HepG2 (cell line): Measurements from ENCODE around the gene SMG5. TPM values are rescaled to one million over a fixed set of nuclear protein-coding genes. Genes with fewer than 3 reads are reported as not detected.

Experiments used
- ATAC-seq: fragments of 200-7000 bp; cut with Tn5 transposase; 3 replicates; pipeline ENCODE4 v1.9.1; 2020; ENCODE audit warnings: mild to moderate bottlenecking, moderate library complexity
- BruUV-seq: library from RNA; stranded (reverse); fragments of 400-500 nt; replicated peaks from 2 replicates; lab custom pipeline; 2021; lab: Mats Ljungman, UMichigan
- CTCF ChIA-PET: fragments of 300-600 bp; formaldehyde crosslinking; extraction: SDS; loops from one replicate; lab custom pipeline; 2021; ENCODE audit warnings: low total read pairs, inconsistent platforms, low intra/inter-chr PET ratio; lab: Yijun Ruan, JAX
- POLR2A ChIA-PET: fragments of 350-600 bp; sonication (Branson Sonifier 250); formaldehyde crosslinking; loops from one replicate; lab custom pipeline; 2020; ENCODE audit warnings: antibody characterized with exemption, inconsistent platforms; lab: Yijun Ruan, JAX
- DNase-seq: peaks from one replicate; pipeline ENCODE4 v3.0.0-alpha.2; 2015; ENCODE audit warnings: low spot score
- FAIRE-seq: peaks from 3 replicates; lab custom pipeline; 2011; peaks lifted over from hg19 to GRCh38; lab: Jason Lieb, UNC
- H2AFZ ChIP-seq: one replicate; pipeline ENCODE4 v1.6.1; 2011; ENCODE audit warnings: low read length, inconsistent platforms
- H3K27ac ChIP-seq: fragments of 300-600 bp; 3 replicates; pipeline ENCODE4 v1.8.0; 2011; ENCODE audit warnings: mixed run types, mild to moderate bottlenecking, mixed read lengths, low read length, inconsistent platforms; ENCODE audit not compliant: insufficient read depth; ENCODE audit errors: extremely low read length
- H3K27me3 ChIP-seq, 2 experiments: fragments of 200-600 bp in 1 of 2; 2 replicates in 1 of 2; 3 replicates in 1 of 2; pipeline versions ENCODE4 v1.6.0 to v1.8.0; 2011; ENCODE audit warnings: low read length in 2 of 2, mild to moderate bottlenecking in 2 of 2, moderate library complexity in 2 of 2, inconsistent platforms in 1 of 2; ENCODE audit not compliant: insufficient read depth in 2 of 2, control insufficient read depth in 1 of 2
- H3K36me3 ChIP-seq, 2 experiments: fragments of 200-600 bp in 1 of 2; replicated peaks in 1 of 2; 2 replicates in 1 of 2; 3 replicates in 1 of 2; pipeline versions ENCODE4 v1.5.1 to v1.8.0; 2011; ENCODE audit warnings: low read length in 2 of 2, inconsistent platforms in 1 of 2; ENCODE audit not compliant: insufficient read depth in 2 of 2, control insufficient read depth in 1 of 2
- H3K4me1 ChIP-seq: 2 replicates; pipeline ENCODE4 v1.5.1; 2012; ENCODE audit warnings: low read length, inconsistent platforms; ENCODE audit not compliant: insufficient read depth
- H3K4me2 ChIP-seq: 2 replicates; pipeline ENCODE4 v1.6.0; 2011; ENCODE audit warnings: low read depth, low read length, inconsistent platforms
- H3K4me3 ChIP-seq, 3 experiments: fragments of 200-600 bp in 1 of 3; sonication (generic), shearing (Covaris generic) in 1 of 3; replicated peaks in 1 of 3; 2 replicates each; pipeline ENCODE4 v1.5.1; 2011 to 2016; ENCODE audit warnings: low read length in 3 of 3, inconsistent platforms in 2 of 3, low read depth in 2 of 3, mild to moderate bottlenecking in 2 of 3, control low read depth in 1 of 3, mixed read lengths in 1 of 3; ENCODE audit not compliant: insufficient read depth in 1 of 3
- H3K79me2 ChIP-seq: one replicate; pipeline ENCODE4 v1.6.1; 2011; ENCODE audit warnings: low read length, inconsistent platforms; ENCODE audit not compliant: insufficient read depth
- H3K9ac ChIP-seq: 2 replicates; pipeline ENCODE4 v1.6.0; 2011; ENCODE audit warnings: mild to moderate bottlenecking, low read depth, low read length, inconsistent platforms; ENCODE audit not compliant: insufficient read depth
- H3K9me3 ChIP-seq: 2 replicates; pipeline ENCODE4 v1.5.1; 2012; ENCODE audit warnings: mild to moderate bottlenecking, low read length
- H4K20me1 ChIP-seq: 2 replicates; pipeline ENCODE4 v1.6.0; 2011; ENCODE audit warnings: inconsistent platforms, mild to moderate bottlenecking, low read length, moderate library complexity; ENCODE audit not compliant: insufficient read depth
- CEBPB ChIP-seq: IDR thresholded peaks from 2 replicates; pipeline ENCODE4 v1.6.1; 2011; ENCODE audit warnings: low read depth, low read length, improper control_type of control experiment, borderline replicate concordance
- CEBPG ChIP-seq: IDR thresholded peaks from 2 replicates; pipeline ENCODE4 v1.6.1; 2016
- E2F1 ChIP-seq: sonication (generic); formaldehyde crosslinking; IDR thresholded peaks from 2 replicates; pipeline ENCODE4 v1.5.0; 2020; ENCODE audit warnings: missing genetic modification reagents
- HNF1B ChIP-seq: sonication (generic); formaldehyde crosslinking; IDR thresholded peaks from 2 replicates; pipeline ENCODE4 v1.5.1; 2020; ENCODE audit warnings: mild to moderate bottlenecking, moderate library complexity, missing genetic modification reagents
- IRF9 ChIP-seq: sonication (generic); formaldehyde crosslinking; IDR thresholded peaks from 2 replicates; pipeline ENCODE4 v1.8.0; 2022; ENCODE audit warnings: missing genetic modification reagents, mild to moderate bottlenecking, borderline replicate concordance
- KAT8 ChIP-seq: IDR thresholded peaks from 2 replicates; pipeline ENCODE4 v1.6.1; 2016; ENCODE audit warnings: missing genetic modification reagents, missing compliant biosample characterization
- KLF6 ChIP-seq: IDR thresholded peaks from 2 replicates; pipeline ENCODE4 v1.8.0; 2016; ENCODE audit warnings: missing biosample characterization, missing genetic modification reagents
- NR1H2 ChIP-seq: sonication (generic); formaldehyde crosslinking; IDR thresholded peaks from 2 replicates; pipeline ENCODE4 v1.8.1; 2022; ENCODE audit warnings: low read depth, missing genetic modification reagents, borderline replicate concordance
- NR3C1 ChIP-seq: sonication (generic); formaldehyde crosslinking; IDR thresholded peaks from 2 replicates; pipeline ENCODE4 v1.4.0; 2020; ENCODE audit warnings: missing genetic modification reagents
- ZC3H4 ChIP-seq: sonication (generic); formaldehyde crosslinking; IDR thresholded peaks from 2 replicates; pipeline ENCODE4 v1.4.0; 2020; ENCODE audit warnings: missing genetic modification reagents, borderline replicate concordance
- ZFP1 ChIP-seq: IDR thresholded peaks from 2 replicates; pipeline ENCODE4 v1.6.1; 2016
- ZNF24 ChIP-seq: fragments of 450-650 bp; IDR thresholded peaks from 2 replicates; pipeline ENCODE4 v1.6.1; 2017; ENCODE audit warnings: antibody characterized with exemption, mild to moderate bottlenecking
- ZNF331 ChIP-seq: sonication (generic); formaldehyde crosslinking; IDR thresholded peaks from 2 replicates; pipeline ENCODE4 v1.4.0; 2020; ENCODE audit warnings: missing genetic modification reagents
- ZNF556 ChIP-seq: sonication (generic); formaldehyde crosslinking; IDR thresholded peaks from 2 replicates; pipeline ENCODE4 v1.4.0; 2020; ENCODE audit warnings: mild to moderate bottlenecking, missing genetic modification reagents, borderline replicate concordance
- WGBS: methylation state at CpG from one replicate; pipeline ENCODE4 v1.1.6; 2017; ENCODE audit warnings: low lambda C conversion rate; 5-methylcytosine and 5-hydroxymethylcytosine counted together
- in situ Hi-C: cut with HindIII; loops from 2 replicates; pipeline ENCODE4 v1.10.0; 2017; ENCODE audit warnings: low pct_unique_long_range_greater_than_20kb; ENCODE audit not compliant: extremely low pct_ligation_motif_present
- intact Hi-C: fragments of 100-400 bp; cut with micrococcal nuclease; formaldehyde crosslinking; loops from one replicate; pipeline ENCODE4 v1.10.0; 2022; ENCODE audit not compliant: unreplicated experiment
- polyA plus RNA-seq, 8 experiments: library from polyadenylated mRNA; depleted of rRNA in 3 of 8; stranded (reverse) in 7 of 8; unstranded in 1 of 8; fragments of >200 nt; fragmentation: Illumina TruSeq in 4 of 8; extraction: Trizol in 4 of 8; gene quantifications; 2 replicates each; pipeline versions ENCODE4 v1.2.1 to v1.2.3, GENCODE V29; 2011 to 2016; ENCODE audit warnings: low read depth in 4 of 8, missing spikeins in 1 of 8, mixed read lengths in 1 of 8; ENCODE audit not compliant: insufficient read depth in 1 of 8
- total RNA-seq, 5 experiments: library from RNA; depleted of rRNA; stranded (reverse); fragments of >200 nt; fragmentation: Illumina TruSeq; extraction: Trizol; gene quantifications; 2 replicates each; pipeline ENCODE4 v1.2.3, GENCODE V29; 2016; ENCODE audit warnings: low read depth in 1 of 5
- TF ChIP-seq, protein P1 (sequence below): sonication (generic); formaldehyde crosslinking; IDR thresholded peaks from 2 replicates; pipeline ENCODE4 v1.5.0; 2020; ENCODE audit warnings: missing genetic modification reagents, mild to moderate bottlenecking, borderline replicate concordance

The SMG5 gene
- total and polyA plus RNA-seq, 2 of the 13 experiments (the other 11 are each of a cell fraction or from before 2014, with no cell fraction given): 50.5 to 84.0 TPM

DNA sequence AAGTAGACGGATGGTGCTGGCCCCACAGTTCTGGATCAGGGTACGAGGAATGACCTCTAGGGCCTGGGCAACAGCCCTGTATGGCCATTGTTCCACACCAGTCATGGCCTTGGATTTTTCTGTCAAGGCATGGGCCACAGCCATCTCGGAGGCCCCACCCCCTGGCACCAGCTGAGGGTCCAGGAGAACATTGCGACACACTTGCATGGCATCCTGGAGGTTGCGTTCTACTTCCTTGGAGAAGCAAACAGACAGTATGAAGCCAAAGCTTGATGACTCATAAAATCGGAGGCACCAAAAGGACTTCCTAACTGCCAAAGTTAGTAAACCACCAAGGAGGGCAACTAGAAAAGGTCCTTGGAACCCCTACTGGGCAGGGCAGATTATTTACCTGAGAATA lies 28.3 kb upstream of the SMG5 start:
- ATAC-seq: no peak
- Histone ChIP-seq H4K20me1 (no peaks in the 10 kb centered on the region), H3K79me2 (no peaks in the 10 kb centered on the region), H3K4me1 (no peaks in the 10 kb centered on the region), H3K9ac (no peak overlapping the region), H3K36me3 (peaks cover 24 to 74% of the 10 kb centered on the region in 2 experiments), H3K27ac (no peak overlapping the region), H2AFZ (no peak overlapping the region), H3K27me3 (no peaks in the 10 kb centered on the region), H3K9me3 (no peaks in the 10 kb centered on the region), H3K4me3 (no peak overlapping the region), H3K4me2 (no peak overlapping the region)
- CTCF ChIA-PET: no interaction called here
- POLR2A ChIA-PET: no interaction called here
- intact Hi-C loops (no loop called here), in situ Hi-C loops (no loop called here)
- TF ChIP-seq CEBPB (peak; percentile 85), CEBPG (CRISPR knock-in tag) (0 out of 2 replicates have a peak, but pooled peaks have one; percentile 5), HNF1B (CRISPR knock-in tag) (no peak), ZC3H4 (CRISPR knock-in tag) (no peak), ZNF24 (no peak), KAT8 (CRISPR knock-in tag) (no peak)
- TF ChIP-seq, protein P1, sequence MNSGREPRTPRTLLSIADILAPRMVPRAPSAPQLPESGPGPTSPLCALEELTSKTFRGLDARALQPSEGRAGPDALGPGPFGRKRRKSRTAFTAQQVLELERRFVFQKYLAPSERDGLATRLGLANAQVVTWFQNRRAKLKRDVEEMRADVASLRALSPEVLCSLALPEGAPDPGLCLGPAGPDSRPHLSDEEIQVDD (CRISPR knock-in tag): no peak
- FAIRE-seq: no peak
- no TSS peak for BruUV-seq
- no peak for DNase-seq
- 93% methylated on average over 6 of the region's 6 CpGs for WGBS

DNA sequence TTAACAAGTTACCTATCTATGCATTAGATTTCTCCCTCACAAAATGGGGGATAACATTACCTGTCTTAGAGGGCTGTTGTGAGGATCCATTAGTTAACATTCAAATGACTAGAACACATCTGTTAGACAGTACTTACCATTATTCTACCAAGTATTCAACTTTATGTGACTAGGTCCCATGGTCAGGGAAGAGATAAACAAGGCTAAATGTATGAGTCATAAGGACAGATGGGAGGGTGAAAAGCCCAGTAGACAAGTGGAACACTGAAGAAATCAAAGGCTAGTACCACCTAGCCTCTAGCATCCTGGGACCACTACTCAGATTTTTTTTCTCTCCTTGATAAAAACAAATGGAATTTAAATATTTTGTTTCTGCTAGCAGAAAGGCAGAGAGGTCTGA lies 25.5 kb upstream of the SMG5 start:
- no peaks in the 10 kb centered on the region for H4K20me1 ChIP-seq
- H3K4me1 ChIP-seq: no peaks in the 10 kb centered on the region
- CTCF ChIA-PET: no interaction called here
- intact Hi-C loops (no loop called here), in situ Hi-C loops (no loop called here)
- no peak for ATAC-seq
- BruUV-seq: no TSS peak
- no peak overlapping the region for H3K4me3 ChIP-seq
- DNase-seq: no peak
- FAIRE-seq: no peak
- H3K79me2 ChIP-seq: no peaks in the 10 kb centered on the region
- no peak overlapping the region for H2AFZ ChIP-seq
- H3K27ac ChIP-seq: no peak overlapping the region
- no peak overlapping the region for H3K4me2 ChIP-seq
- no peaks in the 10 kb centered on the region for H3K9me3 ChIP-seq
- H3K9ac ChIP-seq: no peak overlapping the region
- H3K27me3 ChIP-seq: no peaks in the 10 kb centered on the region
- POLR2A ChIA-PET: interaction anchor here (0.8 to 1.9 kb wide), 2 partner anchors 12 to 95 kb away, joined by 3 to 7 read pairs; partner anchors contain the start of genes GLMP and PMF1
- peaks cover 19 to 53% of the 10 kb centered on the region in 2 experiments for H3K36me3 ChIP-seq
- TF ChIP-seq ZNF556 (CRISPR knock-in tag) (no peak), NR3C1 (CRISPR knock-in tag) (no peak), KLF6 (CRISPR knock-in tag) (no peak), IRF9 (CRISPR knock-in tag) (no peak), NR1H2 (no peak), ZFP1 (CRISPR knock-in tag) (no peak), E2F1 (CRISPR knock-in tag) (no peak), ZNF331 (CRISPR knock-in tag) (no peak)
